ENCODE results near the gene SMARCC1. TPM values are rescaled to one million over a fixed set of nuclear protein-coding genes. Genes with fewer than 3 reads are reported as not detected.
"Not testable (repeated sequence)": the region's sequence is repeated elsewhere in the genome, so short reads cannot be mapped to it uniquely, and the experiment has no call there.

SMARCC1 gene
- total RNA-seq, 1 donor from 2014 or later: 146 TPM

- no peaks in the 10 kb centered on the region for H3K4me1 ChIP-seq (ENCODE audit: insufficient read depth, low read length)
- DNase-seq (ENCODE audit: low read depth) (no peak), FAIRE-seq (no peak)
- H3K27me3 ChIP-seq (ENCODE audit: insufficient read depth, low read length): no peaks in the 10 kb centered on the region
- no peaks in the 10 kb centered on the region for H3K4me1 Mint-ChIP-seq (ENCODE audit: low read depth, unreplicated experiment)
- H2AFZ ChIP-seq (ENCODE audit: low read depth, low read length): no peak overlapping the region
- peaks cover 19% of the 10 kb centered on the region for H3K36me3 ChIP-seq (ENCODE audit: insufficient read depth, low read length)
- no peak for TF ChIP-seq EZH2 (IDR thresholded peaks at IDR 0.05; ENCODE audit: insufficient read depth, low read length)
- no peak for TF ChIP-seq CTCF (IDR thresholded peaks at IDR 0.05; ENCODE audit: insufficient read depth, low read depth, low read length)
- H3K9ac ChIP-seq (ENCODE audit: low read length): no peak overlapping the region
- no peaks in the 10 kb centered on the region for H3K9me3 Mint-ChIP-seq (ENCODE audit: unreplicated experiment)
- no peak overlapping the region for H3K4me3 ChIP-seq (ENCODE audit: insufficient read depth, low read depth, low read length)
- H3K27ac Mint-ChIP-seq (ENCODE audit: unreplicated experiment): no peak overlapping the region
- H4K20me1 ChIP-seq (ENCODE audit: insufficient read depth, low read length): peaks cover 20% of the 10 kb centered on the region
- no peak overlapping the region for H3K27ac ChIP-seq (ENCODE audit: low read depth, low read length)
- peaks cover 9% of the 10 kb centered on the region for H3K36me3 Mint-ChIP-seq (ENCODE audit: low read depth, unreplicated experiment)
- H3K79me2 ChIP-seq (ENCODE audit: insufficient read depth, low read length): peaks cover 25% of the 10 kb centered on the region
- H3K9me3 ChIP-seq (ENCODE audit: insufficient read depth, low read depth, low read length): no peaks in the 10 kb centered on the region
- no peaks in the 10 kb centered on the region for H3K27me3 Mint-ChIP-seq (ENCODE audit: low read depth, unreplicated experiment)
- no peak overlapping the region for H3K4me3 Mint-ChIP-seq (ENCODE audit: unreplicated experiment)
- H3K4me2 ChIP-seq (ENCODE audit: low read length): no peak overlapping the region
Observed at GRCh38 chr3:47722859-47723258, 58.8 kb downstream of the SMARCC1 start.

- not testable (repeated sequence) for H3K9me3 Mint-ChIP-seq (ENCODE audit: unreplicated experiment); H3K9ac ChIP-seq (ENCODE audit: low read length); H3K4me1 ChIP-seq (ENCODE audit: insufficient read depth, low read length); H3K4me3 Mint-ChIP-seq (ENCODE audit: unreplicated experiment); H3K9me3 ChIP-seq (ENCODE audit: insufficient read depth, low read depth, low read length); FAIRE-seq; H3K27me3 ChIP-seq (ENCODE audit: insufficient read depth, low read length); H3K27ac Mint-ChIP-seq (ENCODE audit: unreplicated experiment); H3K27me3 Mint-ChIP-seq (ENCODE audit: low read depth, unreplicated experiment); DNase-seq (ENCODE audit: low read depth); H3K27ac ChIP-seq (ENCODE audit: low read depth, low read length); H3K4me3 ChIP-seq (ENCODE audit: insufficient read depth, low read depth, low read length); H3K4me2 ChIP-seq (ENCODE audit: low read length); H2AFZ ChIP-seq (ENCODE audit: low read depth, low read length)
- Histone ChIP-seq H3K79me2 (ENCODE audit: insufficient read depth, low read length) (peaks cover 38% of the 10 kb centered on the region), H3K36me3 (ENCODE audit: insufficient read depth, low read length) (peaks cover 33% of the 10 kb centered on the region), H4K20me1 (ENCODE audit: insufficient read depth, low read length) (peaks cover 19% of the 10 kb centered on the region)
- Mint-ChIP-seq H3K36me3 (ENCODE audit: low read depth, unreplicated experiment) (peaks cover 15% of the 10 kb centered on the region), H3K4me1 (ENCODE audit: low read depth, unreplicated experiment) (peaks cover 11% of the 10 kb centered on the region)
Observed at GRCh38 chr3:47717448-47717847, 64.2 kb downstream of the SMARCC1 start.

DNA sequence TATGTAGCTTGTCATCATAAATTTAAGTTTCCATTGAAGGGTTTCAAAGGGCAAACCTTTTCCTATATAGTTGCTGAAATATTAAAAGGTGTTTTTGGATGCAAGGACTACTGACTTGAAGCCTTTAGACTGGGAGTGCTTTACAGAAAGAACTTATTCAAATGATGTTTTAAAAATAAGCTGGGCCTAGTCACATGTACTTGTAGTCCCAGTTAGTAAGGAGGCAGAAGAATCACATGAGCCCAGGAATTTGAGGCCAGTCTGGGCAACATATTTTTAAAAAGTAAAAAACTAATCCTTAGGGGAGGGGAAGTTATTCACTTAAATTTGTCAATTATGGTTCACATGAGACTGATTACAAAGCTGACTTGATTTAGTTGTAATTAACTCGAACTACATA, 65.0 kb downstream of the SMARCC1 start:
- Histone ChIP-seq H3K27ac (ENCODE audit: low read depth, low read length) (no peak overlapping the region), H3K4me3 (ENCODE audit: insufficient read depth, low read depth, low read length) (no peak overlapping the region), H3K9ac (ENCODE audit: low read length) (no peak overlapping the region), H3K27me3 (ENCODE audit: insufficient read depth, low read length) (no peaks in the 10 kb centered on the region), H3K9me3 (ENCODE audit: insufficient read depth, low read depth, low read length) (no peaks in the 10 kb centered on the region), H3K4me2 (ENCODE audit: low read length) (no peak overlapping the region), H3K36me3 (ENCODE audit: insufficient read depth, low read length) (peaks cover 38% of the 10 kb centered on the region), H3K4me1 (ENCODE audit: insufficient read depth, low read length) (no peaks in the 10 kb centered on the region), H2AFZ (ENCODE audit: low read depth, low read length) (no peak overlapping the region), H4K20me1 (ENCODE audit: insufficient read depth, low read length) (peaks cover 16% of the 10 kb centered on the region), H3K79me2 (ENCODE audit: insufficient read depth, low read length) (peaks cover 34% of the 10 kb centered on the region)
- no peak for FAIRE-seq
- H3K36me3 Mint-ChIP-seq (ENCODE audit: low read depth, unreplicated experiment): peaks cover 17% of the 10 kb centered on the region
- no peak overlapping the region for H3K27ac Mint-ChIP-seq (ENCODE audit: unreplicated experiment)
- no peak for TF ChIP-seq CTCF (IDR thresholded peaks at IDR 0.05; ENCODE audit: insufficient read depth, low read depth, low read length)
- no peak for TF ChIP-seq EZH2 (IDR thresholded peaks at IDR 0.05; ENCODE audit: insufficient read depth, low read length)
- H3K4me3 Mint-ChIP-seq (ENCODE audit: unreplicated experiment): no peak overlapping the region
- no peaks in the 10 kb centered on the region for H3K9me3 Mint-ChIP-seq (ENCODE audit: unreplicated experiment)
- no peak for DNase-seq (ENCODE audit: low read depth)
- H3K27me3 Mint-ChIP-seq (ENCODE audit: low read depth, unreplicated experiment): no peaks in the 10 kb centered on the region
- peaks cover 11% of the 10 kb centered on the region for H3K4me1 Mint-ChIP-seq (ENCODE audit: low read depth, unreplicated experiment)
